ENCODE results near the gene AUTS2.

DNA sequence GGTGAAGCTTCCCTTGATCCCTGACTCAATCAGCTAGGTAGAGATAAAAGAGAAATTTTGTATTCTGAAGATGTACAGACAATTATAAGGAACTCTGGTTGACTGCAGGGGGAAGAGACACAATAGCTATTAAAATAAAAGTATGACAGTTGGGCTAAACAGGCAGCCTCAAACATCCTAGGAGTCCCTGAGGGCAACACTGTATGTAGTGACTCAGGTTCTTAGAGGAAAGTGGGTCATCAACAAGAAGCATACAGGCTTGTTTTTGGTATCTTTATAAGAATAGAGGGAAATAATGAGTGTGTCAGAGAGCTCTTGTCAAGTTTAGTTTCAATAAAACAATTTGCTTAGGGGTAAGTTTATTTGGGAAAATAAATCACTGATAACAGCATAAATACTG lies 150.3 kb downstream of the AUTS2 start:
- TF ChIP-seq ESRRA (IDR thresholded peaks at IDR 0.05; ENCODE audit: borderline replicate concordance, low read depth): no peak
- TF ChIP-seq, protein P1, sequence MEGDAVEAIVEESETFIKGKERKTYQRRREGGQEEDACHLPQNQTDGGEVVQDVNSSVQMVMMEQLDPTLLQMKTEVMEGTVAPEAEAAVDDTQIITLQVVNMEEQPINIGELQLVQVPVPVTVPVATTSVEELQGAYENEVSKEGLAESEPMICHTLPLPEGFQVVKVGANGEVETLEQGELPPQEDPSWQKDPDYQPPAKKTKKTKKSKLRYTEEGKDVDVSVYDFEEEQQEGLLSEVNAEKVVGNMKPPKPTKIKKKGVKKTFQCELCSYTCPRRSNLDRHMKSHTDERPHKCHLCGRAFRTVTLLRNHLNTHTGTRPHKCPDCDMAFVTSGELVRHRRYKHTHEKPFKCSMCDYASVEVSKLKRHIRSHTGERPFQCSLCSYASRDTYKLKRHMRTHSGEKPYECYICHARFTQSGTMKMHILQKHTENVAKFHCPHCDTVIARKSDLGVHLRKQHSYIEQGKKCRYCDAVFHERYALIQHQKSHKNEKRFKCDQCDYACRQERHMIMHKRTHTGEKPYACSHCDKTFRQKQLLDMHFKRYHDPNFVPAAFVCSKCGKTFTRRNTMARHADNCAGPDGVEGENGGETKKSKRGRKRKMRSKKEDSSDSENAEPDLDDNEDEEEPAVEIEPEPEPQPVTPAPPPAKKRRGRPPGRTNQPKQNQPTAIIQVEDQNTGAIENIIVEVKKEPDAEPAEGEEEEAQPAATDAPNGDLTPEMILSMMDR (IDR thresholded peaks at IDR 0.05 in 2 of 3, conservative IDR thresholded peaks at IDR 0.05 in 1 of 3; ENCODE audit: insufficient read depth in 2 of 3, low read depth in 1 of 3, low read length in 3 of 3): no peak
- TF ChIP-seq MAFK (IDR thresholded peaks at IDR 0.05; ENCODE audit: low read length): no peak
- TF ChIP-seq ADNP (tag; IDR thresholded peaks at IDR 0.05): no peak
- TF ChIP-seq KDM2B (CRISPR knock-in tag; IDR thresholded peaks at IDR 0.05): no peak
- TF ChIP-seq ZEB2 (IDR thresholded peaks at IDR 0.05): no peak
- TF ChIP-seq RBFOX2 (IDR thresholded peaks at IDR 0.05; ENCODE audit: low read depth, low read length): no peak
- TF ChIP-seq EZH2 (IDR thresholded peaks at IDR 0.05; ENCODE audit: borderline replicate concordance, low read depth, low read length): no peak
- TF ChIP-seq HES1 (IDR thresholded peaks at IDR 0.05; ENCODE audit: low read depth): no peak
- TF ChIP-seq PRPF4 (IDR thresholded peaks at IDR 0.05; ENCODE audit: insufficient read depth, low read depth, low read length, poor library complexity, severe bottlenecking): no peak
